CD14-positive monocyte (primary cell): ENCODE measurements around the gene TMEM272. TPM values are rescaled to one million over a fixed set of nuclear protein-coding genes. Genes with fewer than 3 reads are reported as not detected.
A peak's percentile ranks its signal among the peaks of the same experiment; 100 is the strongest.

ENCODE experiments used
- DNase-seq, 3 donors: peaks; one replicate each; pipeline ENCODE4 v3.0.0-alpha.2; 2011 to 2022
- H2AFZ ChIP-seq: 2 replicates; pipeline ENCODE4 v1.6.0; 2012; ENCODE audit warnings: mild to moderate bottlenecking, low read depth, low read length, inconsistent platforms; ENCODE audit not compliant: insufficient read depth, poor library complexity, severe bottlenecking
- H3K27ac ChIP-seq, 2 donors: 1 replicate in 1 of 2; 2 replicates in 1 of 2; pipeline ENCODE4 v1.5.1; 2012 to 2013; ENCODE audit warnings: low read length in 2 of 2, control low read depth in 1 of 2, inconsistent platforms in 1 of 2, low read depth in 1 of 2, mild to moderate bottlenecking in 1 of 2
- H3K27me3 ChIP-seq, 2 donors: one replicate each; pipeline versions ENCODE4 v1.6.0 to v1.6.1; 2011 to 2013; ENCODE audit warnings: low read length in 2 of 2; ENCODE audit not compliant: control insufficient read depth in 2 of 2, insufficient read depth in 2 of 2
- H3K36me3 ChIP-seq, 2 donors: replicated peaks in 1 of 2; 1 replicate in 1 of 2; 2 replicates in 1 of 2; pipeline versions ENCODE4 v1.5.1 to v1.6.1; 2012 to 2013; ENCODE audit warnings: low read length in 2 of 2, control low read depth in 1 of 2, inconsistent platforms in 1 of 2, mild to moderate bottlenecking in 1 of 2; ENCODE audit not compliant: insufficient read depth in 2 of 2, control insufficient read depth in 1 of 2
- H3K4me1 ChIP-seq, 2 donors: 1 replicate in 1 of 2; 2 replicates in 1 of 2; pipeline versions ENCODE4 v1.5.1 to v1.6.1; 2012 to 2013; ENCODE audit warnings: low read length in 2 of 2, control low read depth in 1 of 2, inconsistent platforms in 1 of 2, mild to moderate bottlenecking in 1 of 2, moderate library complexity in 1 of 2; ENCODE audit not compliant: insufficient read depth in 2 of 2, control insufficient read depth in 1 of 2
- H3K4me2 ChIP-seq: replicated peaks from 2 replicates; pipeline ENCODE3; 2012; ENCODE audit warnings: low read length, moderate library complexity, mild to moderate bottlenecking; ENCODE audit not compliant: poor library complexity, severe bottlenecking; ENCODE audit errors: extremely low read depth
- H3K4me3 ChIP-seq, 3 experiments: fragments of 200-600 bp in 1 of 3; sonication (generic) in 1 of 3; replicated peaks in 1 of 3; 1 replicate in 2 of 3; 2 replicates in 1 of 3; pipeline ENCODE4 v1.5.1; 2011 to 2013; ENCODE audit warnings: low read length in 3 of 3, mild to moderate bottlenecking in 3 of 3, control low read depth in 2 of 3, low read depth in 2 of 3, inconsistent platforms in 1 of 3, moderate library complexity in 1 of 3
- H3K79me2 ChIP-seq: 2 replicates; pipeline ENCODE4 v1.6.0; 2012; ENCODE audit warnings: mild to moderate bottlenecking, control low read depth, inconsistent platforms, low read length, moderate library complexity; ENCODE audit not compliant: insufficient read depth
- H3K9ac ChIP-seq: 2 replicates; pipeline ENCODE4 v1.6.0; 2017; ENCODE audit warnings: low read length, mild to moderate bottlenecking; ENCODE audit not compliant: insufficient read depth, poor library complexity, severe bottlenecking
- H3K9me3 ChIP-seq, 2 donors: replicated peaks in 1 of 2; 1 replicate in 1 of 2; 2 replicates in 1 of 2; pipeline versions ENCODE4 v1.5.1 to v1.6.1; 2012 to 2013; ENCODE audit warnings: low read length in 2 of 2, control low read depth in 1 of 2; ENCODE audit not compliant: control insufficient read depth in 1 of 2, insufficient read depth in 1 of 2
- H4K20me1 ChIP-seq: 2 replicates; pipeline ENCODE4 v1.6.0; 2012; ENCODE audit warnings: mild to moderate bottlenecking, low read length, control low read depth, moderate library complexity; ENCODE audit not compliant: insufficient read depth
- H3K27ac Mint-ChIP-seq, 7 donors: one replicate each; pipeline ENCODE4 v1.8.0; 2020; ENCODE audit warnings: mild to moderate bottlenecking in 7 of 7, mixed read lengths in 7 of 7, moderate library complexity in 6 of 7, inconsistent platforms in 2 of 7
- H3K27me3 Mint-ChIP-seq, 3 donors: one replicate each; pipeline ENCODE4 v1.8.0; 2021 to 2022; ENCODE audit warnings: low read depth in 3 of 3, mild to moderate bottlenecking in 3 of 3, mixed read lengths in 3 of 3, moderate library complexity in 3 of 3, inconsistent platforms in 1 of 3
- H3K36me3 Mint-ChIP-seq, 2 donors: one replicate each; pipeline ENCODE4 v1.8.0; 2020; ENCODE audit warnings: mixed read lengths in 2 of 2, inconsistent platforms in 1 of 2, mild to moderate bottlenecking in 1 of 2
- H3K4me1 Mint-ChIP-seq: one replicate; pipeline ENCODE4 v1.8.0; 2020; ENCODE audit warnings: mild to moderate bottlenecking, mixed read lengths
- H3K4me3 Mint-ChIP-seq, 2 donors: one replicate each; pipeline ENCODE4 v1.8.0; 2020; ENCODE audit warnings: mild to moderate bottlenecking in 2 of 2, mixed read lengths in 2 of 2, moderate library complexity in 1 of 2
- H3K9me3 Mint-ChIP-seq, 7 donors: one replicate each; pipeline ENCODE4 v1.8.0; 2020 to 2022; ENCODE audit warnings: mixed read lengths in 7 of 7, mild to moderate bottlenecking in 6 of 7, moderate library complexity in 6 of 7, inconsistent platforms in 2 of 7
- WGBS: methylation state at CpG from one replicate; pipeline ENCODE4 v1.1.5; 2013; ENCODE audit warnings: missing lambda C conversion rate; ENCODE audit not compliant: insufficient coverage; 5-methylcytosine and 5-hydroxymethylcytosine counted together
- intact Hi-C, 2 donors: fragments of 100-400 bp; cut with micrococcal nuclease; formaldehyde crosslinking; loops; one replicate each; pipeline versions ENCODE4 v1.15.0 to v1.15.1; 2023
- polyA plus RNA-seq, 3 donors: library from polyadenylated mRNA; depleted of rRNA in 1 of 3; unstranded in 2 of 3; stranded (reverse) in 1 of 3; fragments of 300-500 nt in 2 of 3; fragments of >200 nt in 1 of 3; fragmentation: Illumina TruSeq in 2 of 3; gene quantifications; 1 replicate in 2 of 3; 2 replicates in 1 of 3; pipeline ENCODE4 v1.2.3, GENCODE V29; 2012 to 2021
- TF ChIP-seq, protein P1 (sequence below): fragments of 200-600 bp; IDR thresholded peaks from one replicate; pipeline ENCODE4 v1.8.0; 2022; ENCODE audit warnings: antibody characterized with exemption, mild to moderate bottlenecking

Gene TMEM272
- polyA plus RNA-seq, 3 donors: 0.07 TPM; not detected in 2

DNA sequence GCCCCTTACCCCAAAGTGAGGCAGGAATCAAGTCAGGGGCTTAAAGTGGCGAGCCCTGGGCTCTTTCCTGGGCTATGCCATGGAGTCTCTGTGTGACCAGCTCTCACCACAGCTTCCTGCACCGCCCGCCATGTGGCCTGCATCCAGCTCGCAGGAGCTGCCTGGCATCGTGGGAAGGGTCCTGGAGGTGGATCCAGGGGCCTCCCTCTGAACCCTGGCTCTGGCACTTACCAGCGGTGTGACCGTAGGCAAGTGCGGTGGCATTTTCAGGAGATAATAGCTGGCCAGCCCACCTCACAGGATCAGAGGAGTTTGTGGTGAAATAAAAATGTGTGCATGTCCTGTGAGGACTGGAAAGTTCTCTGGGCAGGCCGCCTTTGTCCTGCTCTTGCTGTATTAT, 67.1 kb downstream of the TMEM272 start:
- Histone ChIP-seq H3K4me3 (no peak overlapping the region), H3K79me2 (no peaks in the 10 kb centered on the region), H3K36me3 (no peaks in the 10 kb centered on the region), H3K27me3 (peaks cover 0 to 18% of the 10 kb centered on the region in 2 donors), H4K20me1 (no peaks in the 10 kb centered on the region), H3K9ac (no peak overlapping the region), H3K9me3 (no peaks in the 10 kb centered on the region), H3K4me2 (no peak overlapping the region), H3K4me1 (peaks cover 0 to 7% of the 10 kb centered on the region in 2 donors), H2AFZ (no peak overlapping the region), H3K27ac (no peak overlapping the region)
- WGBS: 47% methylated on average over 9 of the region's 9 CpGs
- Mint-ChIP-seq H3K4me1 (peaks cover 10% of the 10 kb centered on the region), H3K4me3 (peak overlapping the region in 1 of 2 donors; percentile 46), H3K27ac (no peak overlapping the region), H3K36me3 (peaks cover 0 to 5% of the 10 kb centered on the region in 2 donors), H3K9me3 (peaks cover 0 to 4% (median 0%) of the 10 kb centered on the region in 7 donors), H3K27me3 (peaks cover 10 to 28% (median 21%) of the 10 kb centered on the region in 3 donors)
- TF ChIP-seq, protein P1, sequence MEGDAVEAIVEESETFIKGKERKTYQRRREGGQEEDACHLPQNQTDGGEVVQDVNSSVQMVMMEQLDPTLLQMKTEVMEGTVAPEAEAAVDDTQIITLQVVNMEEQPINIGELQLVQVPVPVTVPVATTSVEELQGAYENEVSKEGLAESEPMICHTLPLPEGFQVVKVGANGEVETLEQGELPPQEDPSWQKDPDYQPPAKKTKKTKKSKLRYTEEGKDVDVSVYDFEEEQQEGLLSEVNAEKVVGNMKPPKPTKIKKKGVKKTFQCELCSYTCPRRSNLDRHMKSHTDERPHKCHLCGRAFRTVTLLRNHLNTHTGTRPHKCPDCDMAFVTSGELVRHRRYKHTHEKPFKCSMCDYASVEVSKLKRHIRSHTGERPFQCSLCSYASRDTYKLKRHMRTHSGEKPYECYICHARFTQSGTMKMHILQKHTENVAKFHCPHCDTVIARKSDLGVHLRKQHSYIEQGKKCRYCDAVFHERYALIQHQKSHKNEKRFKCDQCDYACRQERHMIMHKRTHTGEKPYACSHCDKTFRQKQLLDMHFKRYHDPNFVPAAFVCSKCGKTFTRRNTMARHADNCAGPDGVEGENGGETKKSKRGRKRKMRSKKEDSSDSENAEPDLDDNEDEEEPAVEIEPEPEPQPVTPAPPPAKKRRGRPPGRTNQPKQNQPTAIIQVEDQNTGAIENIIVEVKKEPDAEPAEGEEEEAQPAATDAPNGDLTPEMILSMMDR: no peak
- no peak for DNase-seq
- intact Hi-C loops: no loop called here

DNA sequence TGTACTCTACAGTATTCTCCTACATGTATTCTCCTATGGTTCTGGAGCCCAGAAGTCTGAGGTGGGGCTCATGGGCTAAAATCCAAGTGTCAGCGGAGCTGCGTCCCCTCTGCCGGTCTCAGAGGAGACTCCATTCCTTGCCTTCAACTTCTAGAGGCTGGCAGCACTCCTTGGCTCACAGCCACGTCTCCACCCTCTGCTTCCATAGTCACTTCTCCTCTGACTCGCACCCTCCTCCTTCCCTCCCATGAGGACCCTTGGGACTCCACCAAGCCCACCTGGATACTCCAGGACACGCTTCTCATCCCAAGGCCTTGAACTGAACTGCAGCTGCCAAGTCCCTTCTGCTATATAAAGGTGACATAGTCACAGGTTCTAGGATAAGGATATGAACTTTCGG, 68.8 kb downstream of the TMEM272 start:
- Histone ChIP-seq H4K20me1 (no peaks in the 10 kb centered on the region), H3K27me3 (peaks cover 0 to 18% of the 10 kb centered on the region in 2 donors), H3K9ac (no peak overlapping the region), H3K27ac (no peak overlapping the region), H3K36me3 (no peaks in the 10 kb centered on the region), H3K9me3 (no peaks in the 10 kb centered on the region), H3K79me2 (no peaks in the 10 kb centered on the region), H3K4me2 (no peak overlapping the region), H3K4me3 (no peak overlapping the region), H2AFZ (no peak overlapping the region), H3K4me1 (peaks cover 0 to 7% of the 10 kb centered on the region in 2 donors)
- Mint-ChIP-seq H3K4me3 (no peak overlapping the region), H3K36me3 (peaks cover 0 to 6% of the 10 kb centered on the region in 2 donors), H3K4me1 (peaks cover 10% of the 10 kb centered on the region), H3K27ac (peak overlapping the region in 1 of 7 donors; percentile 55), H3K27me3 (peaks cover 7 to 31% (median 21%) of the 10 kb centered on the region in 3 donors), H3K9me3 (peaks cover 0 to 4% (median 0%) of the 10 kb centered on the region in 7 donors)
- no peak for DNase-seq
- 50% methylated on average over 1 of the region's 7 CpGs for WGBS
- TF ChIP-seq, protein P1: no peak
- intact Hi-C loops: no loop called here
